Effector memory CD4-positive, alpha-beta T cell (primary cell): ENCODE measurements around the gene FSHB.
"Not testable (repeated sequence)": the region's sequence is repeated elsewhere in the genome, so short reads cannot be mapped to it uniquely, and the experiment has no call there.

Source experiments
- DNase-seq, 3 donors: peaks; one replicate each; pipeline ENCODE4 v3.0.0-alpha.2; 2020
- H3K27ac ChIP-seq: 2 replicates; pipeline ENCODE4 v1.7.0; 2013; ENCODE audit warnings: mild to moderate bottlenecking, low read length, moderate library complexity; ENCODE audit not compliant: insufficient read depth, poor library complexity, severe bottlenecking
- H3K27me3 ChIP-seq: replicated peaks from 2 replicates; pipeline ENCODE4 v1.7.0; 2013; ENCODE audit warnings: mild to moderate bottlenecking, low read length; ENCODE audit not compliant: insufficient read depth, control insufficient read depth, poor library complexity, severe bottlenecking
- H3K36me3 ChIP-seq: 2 replicates; pipeline ENCODE4 v1.7.0; 2013; ENCODE audit warnings: mild to moderate bottlenecking, low read length, moderate library complexity; ENCODE audit not compliant: control insufficient read depth, insufficient read depth
- H3K4me1 ChIP-seq: 2 replicates; pipeline ENCODE4 v1.7.0; 2013; ENCODE audit warnings: low read length, mild to moderate bottlenecking; ENCODE audit not compliant: control insufficient read depth, insufficient read depth, poor library complexity, severe bottlenecking
- H3K4me3 ChIP-seq: 2 replicates; pipeline ENCODE4 v1.7.0; 2013; ENCODE audit warnings: low read length, low read depth, mild to moderate bottlenecking; ENCODE audit not compliant: insufficient read depth, poor library complexity, severe bottlenecking
- H3K9me3 ChIP-seq: 2 replicates; pipeline ENCODE4 v1.7.0; 2013; ENCODE audit warnings: mild to moderate bottlenecking, low read length, moderate library complexity; ENCODE audit not compliant: control insufficient read depth

FSHB gene

DNA sequence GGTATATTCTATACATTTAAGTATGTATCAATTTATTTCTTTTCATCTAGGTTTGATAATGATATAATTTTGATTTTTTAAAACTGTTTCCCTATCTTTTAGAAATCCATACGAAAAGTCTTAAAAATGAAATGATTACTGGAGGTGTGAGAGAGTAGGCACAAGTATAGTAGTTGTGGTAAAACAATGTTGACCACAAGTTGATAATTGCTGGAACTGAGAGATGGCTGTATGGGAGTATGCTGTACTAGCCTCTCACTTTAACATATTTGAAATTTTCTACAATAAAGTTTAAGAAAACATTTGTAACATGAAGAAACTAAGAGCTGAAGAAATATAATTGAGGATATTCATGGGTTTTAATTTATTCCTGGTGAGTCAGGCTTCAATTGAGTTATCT lies 30.0 kb downstream of the FSHB start:
- Histone ChIP-seq H3K9me3 (no peaks in the 10 kb centered on the region), H3K4me1 (no peaks in the 10 kb centered on the region), H3K4me3 (no peak overlapping the region), H3K27me3 (no peaks in the 10 kb centered on the region), H3K27ac (no peak overlapping the region), H3K36me3 (no peaks in the 10 kb centered on the region)
- no peak for DNase-seq

DNA sequence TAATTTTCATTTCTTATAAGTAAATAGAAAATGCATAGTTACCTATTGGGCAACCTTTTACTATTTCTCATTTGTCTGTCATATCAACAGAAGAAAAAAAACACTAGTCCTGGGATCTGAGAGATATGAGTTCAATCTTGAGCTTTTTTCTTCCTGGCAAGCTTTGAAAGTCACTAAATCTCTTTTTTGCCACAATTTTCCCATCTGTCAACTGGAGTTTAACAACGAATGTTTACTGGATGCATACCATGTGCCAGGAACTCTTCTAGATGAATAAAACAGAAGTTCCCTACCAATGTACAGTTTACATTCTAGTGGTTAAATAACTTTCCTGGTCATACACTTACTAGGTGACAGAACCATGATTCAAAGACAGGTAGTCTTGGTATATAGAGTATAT lies 31.0 kb downstream of the FSHB start:
- H3K4me1 ChIP-seq = no peaks in the 10 kb centered on the region

DNA sequence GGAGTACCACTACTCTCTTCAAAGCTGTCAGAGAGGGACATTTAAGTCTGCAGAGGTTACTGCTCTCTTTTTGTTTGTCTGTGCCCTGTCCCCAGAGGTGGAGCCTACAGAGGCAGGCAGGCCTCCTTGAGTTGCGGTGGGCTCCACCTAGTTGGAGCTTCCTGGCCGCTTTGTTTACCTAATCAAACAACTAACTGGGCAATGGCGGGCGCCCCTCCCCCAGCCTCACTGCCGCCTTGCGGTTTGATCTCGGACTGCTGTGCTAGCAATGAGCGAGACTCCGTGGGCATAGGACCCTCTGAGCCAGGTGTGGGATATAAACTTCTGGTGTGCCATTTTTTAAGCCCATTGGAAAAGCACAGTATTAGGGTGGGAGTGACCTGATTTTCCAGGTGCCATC lies 37.8 kb downstream of the FSHB start:
- not testable (repeated sequence) for H3K27me3 ChIP-seq, DNase-seq, H3K4me1 ChIP-seq, H3K36me3 ChIP-seq, H3K4me3 ChIP-seq, H3K9me3 ChIP-seq, H3K27ac ChIP-seq

More for the DNA sequence above, 31.0 kb downstream of the FSHB start:
- Histone ChIP-seq H3K27ac (no peak overlapping the region), H3K9me3 (no peaks in the 10 kb centered on the region), H3K27me3 (no peaks in the 10 kb centered on the region), H3K4me3 (no peak overlapping the region), H3K36me3 (no peaks in the 10 kb centered on the region)
- no peak for DNase-seq

DNA sequence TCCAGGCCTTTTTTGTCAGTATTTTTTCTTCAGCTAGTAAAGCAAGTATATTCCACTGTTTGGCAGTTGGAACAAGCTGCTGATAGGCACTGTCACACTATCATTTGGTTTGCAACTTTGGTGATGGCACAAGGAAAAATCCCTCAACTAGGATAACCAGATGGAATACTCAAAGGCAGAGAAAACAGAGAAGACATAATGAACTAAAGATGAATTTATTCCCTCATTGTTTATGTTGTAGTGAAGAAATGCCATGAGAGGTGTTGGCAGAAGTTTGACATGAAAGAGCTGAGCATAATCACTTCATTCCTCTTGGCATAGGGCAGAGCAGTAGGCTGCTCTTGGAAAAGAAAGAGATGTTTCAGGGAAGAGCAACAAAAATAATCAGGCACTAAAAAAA lies 39.9 kb downstream of the FSHB start:
- Histone ChIP-seq H3K27me3 (no peaks in the 10 kb centered on the region), H3K9me3 (no peaks in the 10 kb centered on the region), H3K4me3 (no peak overlapping the region), H3K27ac (no peak overlapping the region), H3K36me3 (no peaks in the 10 kb centered on the region), H3K4me1 (no peaks in the 10 kb centered on the region)
- no peak for DNase-seq

DNA sequence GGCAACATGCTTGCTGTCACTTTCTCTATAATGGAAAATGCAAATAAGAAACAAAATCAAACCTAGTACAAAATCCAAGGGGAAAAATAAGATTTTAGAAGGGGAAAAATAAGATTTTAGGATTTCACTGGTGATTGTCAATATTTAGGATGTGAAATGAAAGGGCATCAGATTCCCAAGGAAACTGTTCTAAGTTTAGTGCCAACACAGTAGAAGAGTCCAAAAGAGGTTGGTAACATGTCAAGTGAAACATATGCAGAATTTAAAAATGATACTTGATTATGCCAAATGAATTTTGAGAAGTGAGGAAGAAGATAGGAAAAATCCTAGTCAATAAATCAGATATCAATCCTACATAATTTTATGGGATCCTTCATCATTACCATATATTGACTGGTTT lies 46.4 kb downstream of the FSHB start:
- Histone ChIP-seq H3K27ac (no peak overlapping the region), H3K9me3 (no peaks in the 10 kb centered on the region), H3K27me3 (no peaks in the 10 kb centered on the region), H3K4me1 (peaks cover 12% of the 10 kb centered on the region), H3K36me3 (no peaks in the 10 kb centered on the region), H3K4me3 (no peak overlapping the region)
- DNase-seq = no peak

DNA sequence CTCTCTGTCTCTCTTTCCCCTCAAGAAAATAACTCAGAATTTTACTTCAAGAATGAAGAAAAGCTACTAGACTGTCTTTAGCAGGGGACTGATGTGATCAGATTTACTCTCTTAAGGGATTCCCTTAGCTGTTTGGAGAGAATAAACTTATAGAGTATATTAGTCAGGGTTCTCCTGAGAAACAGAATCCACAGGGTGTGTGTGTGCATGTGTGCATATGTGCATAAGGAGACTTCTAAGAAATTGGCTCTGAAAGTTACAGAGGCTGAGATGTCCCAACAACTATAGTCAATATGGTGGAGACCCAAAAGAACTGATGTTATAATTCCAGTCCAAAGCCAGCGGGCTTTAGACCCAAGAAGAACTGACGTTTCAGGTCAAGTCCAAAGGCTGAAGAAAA lies 49.0 kb downstream of the FSHB start:
- peaks cover 14% of the 10 kb centered on the region for H3K4me1 ChIP-seq
- no peak overlapping the region for H3K4me3 ChIP-seq
- no peaks in the 10 kb centered on the region for H3K27me3 ChIP-seq
- no peaks in the 10 kb centered on the region for H3K9me3 ChIP-seq
- H3K27ac ChIP-seq = no peak overlapping the region
- no peak for DNase-seq
- no peaks in the 10 kb centered on the region for H3K36me3 ChIP-seq

DNA sequence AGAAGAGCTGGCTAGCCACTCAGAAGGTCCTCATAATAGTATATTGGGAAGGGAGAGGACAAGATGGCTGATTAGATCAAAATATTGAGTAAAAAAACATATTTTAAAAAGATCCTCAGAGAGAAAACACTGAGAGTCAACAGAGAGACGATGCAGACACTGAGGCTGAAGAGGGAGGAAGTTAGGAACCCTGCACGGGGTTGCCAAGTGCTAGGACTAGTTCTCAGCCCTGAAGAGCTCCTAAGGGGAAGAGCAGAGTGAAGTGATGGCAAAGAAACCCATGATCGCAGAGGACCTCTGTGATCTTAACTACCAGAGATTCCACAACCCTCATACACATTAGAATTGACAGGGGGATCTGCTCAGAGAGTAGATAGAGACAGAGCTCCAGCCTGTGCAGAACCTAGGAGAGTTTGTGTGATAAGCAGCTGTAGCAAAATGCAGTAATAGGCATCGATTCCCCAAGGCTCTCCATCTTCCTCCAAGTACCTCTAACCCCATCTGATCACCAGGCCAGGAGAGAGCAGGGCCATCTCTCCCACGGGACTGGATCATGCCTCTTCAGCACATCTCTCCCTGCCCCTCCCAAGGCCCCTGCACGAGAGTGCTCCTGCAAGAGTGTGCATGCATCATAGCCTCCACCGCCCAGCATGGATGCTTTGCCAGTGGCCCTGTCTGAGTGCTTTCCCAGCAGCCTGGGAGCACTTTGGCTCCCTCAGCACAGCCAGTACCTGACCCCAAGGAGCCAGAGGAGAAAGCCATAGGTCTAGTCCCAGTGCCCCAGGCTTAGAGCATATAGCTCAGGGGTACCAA lies 50.9 kb downstream of the FSHB start:
- Histone ChIP-seq H3K9me3 (no peaks in the 10 kb centered on the region), H3K27ac (no peak overlapping the region), H3K4me3 (no peak overlapping the region), H3K4me1 (peaks cover 14% of the 10 kb centered on the region), H3K27me3 (no peaks in the 10 kb centered on the region), H3K36me3 (no peaks in the 10 kb centered on the region)
- no peak for DNase-seq

DNA sequence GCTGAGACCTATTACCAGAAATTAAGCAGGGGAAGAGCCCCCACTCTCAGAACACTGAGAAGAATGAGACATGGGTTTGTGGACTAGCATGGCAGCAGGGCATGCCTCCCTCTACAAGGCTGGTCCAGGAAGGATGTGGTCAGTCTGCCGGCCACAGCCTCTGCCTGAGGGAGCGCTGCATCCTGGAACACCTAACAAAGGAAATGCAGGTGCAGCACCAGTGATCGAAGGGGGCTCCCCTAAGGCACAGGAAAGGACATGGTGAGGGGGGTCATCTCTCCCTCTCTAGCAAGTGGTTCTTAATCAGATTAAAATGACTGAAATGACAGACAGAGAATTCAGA lies 51.4 kb downstream of the FSHB start:
- peak in 2 of 3 donors; percentile 9 to 12 for DNase-seq
- Histone ChIP-seq H3K4me3 (no peak overlapping the region), H3K27ac (no peak overlapping the region), H3K36me3 (no peaks in the 10 kb centered on the region), H3K9me3 (no peaks in the 10 kb centered on the region), H3K27me3 (no peaks in the 10 kb centered on the region), H3K4me1 (peaks cover 14% of the 10 kb centered on the region)
